ENCODE measurements around the gene ARHGAP31.

- TF ChIP-seq CTCF (IDR thresholded peaks at IDR 0.05) (no peak), POLR2A (IDR thresholded peaks at IDR 0.05) (no peak)
These were observed 49.5 kb downstream of the ARHGAP31 start for GRCh38 chr3:119343719-119344118.
